Measurements from ENCODE around the gene PTCD2.

The PTCD2 gene

GRCh38 chr5:72319976-72320752 lies at the start of gene PTCD2, which contains the start of gene MRPS27:
TSS of gene PTCD2 (plus strand) at chr5:72320373. CDS start at chr5:72320383, 10 bp downstream.
TSS of gene MRPS27 (minus strand) at chr5:72320240. CDS start at chr5:72320221, 19 bp downstream.
- DNase-seq (ENCODE audit: low read depth in 2 of 3, low spot score in 2 of 3) = peak; percentile 52 to 80 (median 80)

GRCh38 chr5:72271702-72272101 lies 48.5 kb upstream of the PTCD2 start:
- no peak for DNase-seq (ENCODE audit: low read depth in 2 of 3, low spot score in 2 of 3)

- no peak for DNase-seq (ENCODE audit: low read depth in 2 of 3, low spot score in 2 of 3)
Measured at GRCh38 chr5:72272398-72272797, 47.8 kb upstream of the PTCD2 start.

- no peak for DNase-seq (ENCODE audit: low read depth in 2 of 3, low spot score in 2 of 3)
Measured at GRCh38 chr5:72273547-72273946, 46.6 kb upstream of the PTCD2 start.

GRCh38 chr5:72276219-72276752 lies 43.9 kb upstream of the PTCD2 start:
- DNase-seq (ENCODE audit: low read depth in 2 of 3, low spot score in 2 of 3) = no peak

DNA sequence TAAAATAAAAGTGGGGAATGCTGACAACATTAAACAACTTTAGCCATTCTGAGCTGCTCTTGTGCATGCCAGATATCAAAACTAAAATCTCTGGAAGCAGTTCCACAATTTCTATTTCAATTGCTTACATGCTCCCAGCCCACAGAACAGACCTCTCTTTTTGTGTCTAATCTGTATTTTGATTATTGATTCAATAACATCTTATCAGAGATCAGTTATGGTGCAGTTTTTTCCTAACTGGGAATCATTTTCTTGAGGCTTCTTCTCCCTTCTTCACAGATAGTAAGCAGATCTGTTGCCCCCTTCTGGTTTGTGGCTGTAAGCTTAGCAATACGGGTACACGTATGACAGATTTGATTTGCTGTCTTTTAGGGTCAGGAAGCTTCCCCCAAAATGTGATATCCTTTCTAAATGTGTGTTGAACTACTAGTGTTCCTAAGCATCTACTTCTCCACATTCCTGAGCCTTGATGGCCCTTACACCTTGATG lies 39.5 kb upstream of the PTCD2 start:
- DNase-seq (ENCODE audit: low read depth in 2 of 3, low spot score in 2 of 3) = no peak

- DNase-seq (ENCODE audit: low read depth in 2 of 3, low spot score in 2 of 3) = no peak
Measured at GRCh38 chr5:72281430-72281763, 38.8 kb upstream of the PTCD2 start.

DNA sequence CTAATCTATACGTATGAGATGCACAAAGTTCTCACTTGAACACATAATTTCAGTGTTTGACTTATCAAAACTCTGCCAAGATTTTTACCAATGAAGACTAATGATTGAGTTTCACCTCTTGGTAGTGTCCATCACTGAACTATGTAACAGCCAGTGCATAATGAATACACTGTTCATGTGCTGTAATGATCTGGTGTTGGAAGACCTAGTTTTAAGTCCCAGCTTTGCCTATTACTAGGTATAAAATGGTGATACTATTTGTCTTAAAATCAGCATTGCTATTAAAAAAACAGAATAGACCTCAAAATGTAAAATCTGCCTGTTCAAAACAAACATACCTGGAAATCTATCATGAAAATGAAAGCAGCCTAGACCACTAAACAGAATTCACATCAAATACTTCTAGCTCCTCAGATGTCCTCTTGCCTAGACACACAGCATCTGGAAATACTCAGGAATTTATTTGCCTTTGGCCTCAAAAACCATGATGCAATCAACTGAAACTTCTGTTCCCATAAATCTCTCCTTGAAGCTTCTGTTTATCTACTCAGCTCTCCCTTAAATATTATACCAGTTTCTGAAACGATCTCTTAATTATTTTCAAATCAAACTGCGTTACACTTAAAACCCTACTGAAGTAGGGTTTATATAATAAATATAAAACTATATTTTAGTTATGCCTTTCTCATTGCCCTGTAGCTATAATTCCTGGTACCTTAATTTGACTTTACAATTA lies 38.2 kb upstream of the PTCD2 start:
- DNase-seq (ENCODE audit: low read depth in 2 of 3, low spot score in 2 of 3) = no peak

DNA sequence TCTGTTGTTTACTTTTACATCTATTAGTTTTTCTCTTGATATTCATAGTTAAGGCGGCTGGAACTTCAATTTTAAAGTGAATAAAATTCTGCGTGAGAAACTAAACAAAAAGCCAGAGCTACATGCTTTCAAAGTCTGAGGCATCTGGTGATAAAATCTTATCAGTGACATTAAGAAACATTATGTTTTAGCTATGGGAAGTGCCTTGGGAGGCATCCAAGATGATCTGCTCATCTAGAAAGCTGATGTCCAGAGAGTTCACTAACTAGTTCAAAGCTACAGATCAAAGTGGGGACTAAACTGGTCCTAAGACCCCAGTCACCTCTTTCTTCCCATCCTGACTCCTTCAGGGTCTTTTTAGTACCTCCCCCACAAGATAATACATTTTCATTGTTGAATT lies 37.3 kb upstream of the PTCD2 start:
- no peak for DNase-seq (ENCODE audit: low read depth in 2 of 3, low spot score in 2 of 3)

DNA sequence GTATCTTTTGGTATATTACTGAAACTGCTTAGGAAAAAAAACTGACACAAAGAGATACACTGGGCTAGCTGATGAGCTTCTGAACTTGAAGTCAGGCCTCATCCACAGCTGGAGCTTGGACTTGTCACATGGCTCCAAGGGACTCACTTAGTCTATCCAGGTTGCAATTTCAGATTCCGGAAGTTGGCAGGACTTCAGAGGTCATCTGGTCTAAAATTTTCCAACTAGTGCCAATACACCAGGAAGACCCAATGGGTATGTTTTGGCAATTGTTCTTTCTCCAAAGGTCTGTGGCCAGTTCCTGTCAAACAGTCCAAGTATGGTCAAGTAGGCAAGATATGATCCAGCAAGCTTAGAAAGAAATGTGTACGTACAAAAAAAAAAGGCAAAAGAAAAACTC lies 36.8 kb upstream of the PTCD2 start:
- no peak for DNase-seq (ENCODE audit: low read depth in 2 of 3, low spot score in 2 of 3)

DNA sequence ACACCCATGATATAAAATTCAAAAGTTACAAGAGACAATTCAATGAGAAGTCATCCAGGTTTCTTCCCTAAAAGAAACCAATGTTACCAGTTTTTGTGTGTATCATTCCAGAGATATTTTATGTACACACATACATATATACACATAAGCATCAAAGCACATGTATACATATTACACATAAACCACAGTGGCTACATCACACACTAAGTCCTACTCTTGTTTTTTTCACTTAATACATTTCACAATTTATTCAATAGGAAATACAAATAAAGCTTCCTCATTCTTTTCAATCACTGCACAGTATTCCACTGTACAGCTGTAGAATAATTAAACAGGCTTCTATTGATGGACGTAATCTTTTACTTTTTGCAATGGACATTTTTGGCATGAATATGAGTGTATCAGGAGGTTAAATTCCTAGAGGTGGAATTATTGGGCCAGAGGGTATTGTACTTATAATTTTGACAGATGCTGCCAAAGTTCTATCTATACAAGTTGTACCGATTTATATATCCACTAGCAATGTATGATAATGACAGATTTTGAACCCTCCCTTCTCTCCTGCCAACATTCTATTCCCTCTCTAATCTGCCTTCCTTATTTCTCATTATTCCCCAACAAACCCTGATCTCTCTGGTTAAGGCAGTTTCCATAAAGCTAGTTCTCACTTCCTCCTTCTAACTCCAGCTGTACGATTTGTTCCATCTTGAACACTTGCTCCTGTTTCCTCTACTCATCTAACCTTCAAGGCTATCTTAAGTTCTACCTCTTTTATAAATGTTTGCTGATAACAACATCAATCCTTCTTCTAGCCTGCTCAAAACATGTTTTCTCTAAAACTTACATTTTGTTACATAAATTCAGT lies 35.4 kb upstream of the PTCD2 start:
- DNase-seq (ENCODE audit: low read depth in 2 of 3, low spot score in 2 of 3) = no peak

DNA sequence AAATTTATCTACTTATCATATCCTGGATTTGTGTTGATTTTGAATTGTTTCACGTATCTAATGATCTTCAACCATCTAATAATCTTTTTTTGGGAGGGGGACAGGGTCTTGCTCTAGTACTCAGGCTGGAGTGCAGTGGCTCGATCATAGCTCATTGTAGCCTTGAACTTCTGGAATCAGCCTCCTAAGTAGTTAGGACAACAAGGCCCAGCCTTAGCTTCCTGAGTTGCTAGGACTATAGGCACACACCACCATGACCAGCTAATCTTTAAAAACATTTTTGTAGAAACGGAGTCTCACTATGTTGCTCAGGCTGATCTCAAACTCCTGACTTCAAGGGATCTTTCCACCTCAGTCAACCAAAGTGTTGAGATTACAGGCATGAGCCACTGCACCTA lies 34.8 kb upstream of the PTCD2 start:
- DNase-seq (ENCODE audit: low read depth in 2 of 3, low spot score in 2 of 3) = no peak

GRCh38 chr5:72286798-72287197 lies 33.4 kb upstream of the PTCD2 start:
- DNase-seq (ENCODE audit: low read depth in 2 of 3, low spot score in 2 of 3) = no peak

GRCh38 chr5:72288924-72289323 lies 31.2 kb upstream of the PTCD2 start:
- no peak for DNase-seq (ENCODE audit: low read depth in 2 of 3, low spot score in 2 of 3)

- DNase-seq (ENCODE audit: low read depth in 2 of 3, low spot score in 2 of 3) = no peak
Measured at GRCh38 chr5:72290356-72291133, 29.6 kb upstream of the PTCD2 start.

DNA sequence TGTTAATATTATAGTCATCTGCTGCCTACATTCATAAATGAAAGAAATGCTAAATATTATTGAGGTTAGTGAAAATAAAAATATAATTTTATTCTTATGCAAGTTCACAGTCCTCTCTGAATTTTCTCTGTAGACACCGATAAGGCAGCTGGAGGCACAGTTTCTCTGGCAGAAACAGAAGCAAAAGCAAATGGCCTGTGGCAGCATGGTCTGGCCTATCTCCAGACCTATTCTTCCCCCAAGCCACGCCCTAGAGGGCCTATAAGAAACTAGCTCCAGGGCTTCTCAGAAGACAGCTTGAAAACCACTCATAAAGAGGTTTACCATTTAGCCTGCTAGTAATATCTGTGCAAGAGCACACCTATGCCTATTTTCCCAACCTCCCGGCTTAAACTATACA lies 28.6 kb upstream of the PTCD2 start:
- DNase-seq (ENCODE audit: low read depth in 2 of 3, low spot score in 2 of 3) = no peak

GRCh38 chr5:72292411-72292810 lies 27.8 kb upstream of the PTCD2 start:
- no peak for DNase-seq (ENCODE audit: low read depth in 2 of 3, low spot score in 2 of 3)

- no peak for DNase-seq (ENCODE audit: low read depth in 2 of 3, low spot score in 2 of 3)
Measured at GRCh38 chr5:72293495-72294055, 26.6 kb upstream of the PTCD2 start.

DNA sequence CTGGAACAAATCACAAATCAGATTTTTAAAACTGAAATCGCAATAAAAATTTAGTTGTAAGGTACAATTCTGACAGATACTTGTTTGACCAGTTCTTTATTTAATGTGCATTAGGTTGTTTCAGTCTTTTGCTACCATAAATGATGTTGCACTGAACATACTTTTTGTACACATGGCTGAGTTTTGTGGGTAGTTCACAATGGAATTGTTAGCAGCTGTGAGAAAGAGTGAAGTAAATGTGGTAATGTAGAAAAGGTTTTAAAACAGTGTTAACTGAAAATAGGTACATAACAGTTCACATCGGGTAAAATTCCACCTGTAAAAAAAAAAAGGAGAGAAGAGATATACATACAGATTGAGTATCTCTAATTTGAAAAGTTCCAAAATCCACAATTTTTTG lies 25.7 kb upstream of the PTCD2 start:
- no peak for DNase-seq (ENCODE audit: low read depth in 2 of 3, low spot score in 2 of 3)

GRCh38 chr5:72295539-72295938 lies 24.6 kb upstream of the PTCD2 start:
- DNase-seq (ENCODE audit: low read depth in 2 of 3, low spot score in 2 of 3) = no peak
